ENCODE measurements around the gene ADAMTS19. TPM values are rescaled to one million over a fixed set of nuclear protein-coding genes. Genes with fewer than 3 reads are reported as not detected.

The ADAMTS19 gene
- total and polyA plus RNA-seq, 8 donors, result 0.05 to 18.0 (median 0.87) TPM; not detected in 4

- intact Hi-C loops (cut with DNase I; ENCODE audit: low total_unique reads), result no loop called here
- H3K4me1 ChIP-seq, result no peaks in the 10 kb centered on the region
Observed at GRCh38 chr5:129696636-129697035, 236.5 kb downstream of the ADAMTS19 start.

GRCh38 chr5:129698661-129699060 lies 238.6 kb downstream of the ADAMTS19 start:
- Histone ChIP-seq H3K9me3 (no peaks in the 10 kb centered on the region), H3K4me3 (no peak overlapping the region), H3K36me3 (no peaks in the 10 kb centered on the region), H3K27me3 (no peaks in the 10 kb centered on the region), H3K4me1 (no peaks in the 10 kb centered on the region), H3K27ac (no peak overlapping the region)
- intact Hi-C loops (cut with DNase I; ENCODE audit: low total_unique reads), result no loop called here
- no peak for TF ChIP-seq CTCF (IDR thresholded peaks at IDR 0.05)
- no peak for TF ChIP-seq EP300 (IDR thresholded peaks at IDR 0.05)
- no peak for TF ChIP-seq POLR2AphosphoS5 (IDR thresholded peaks at IDR 0.05)
- TF ChIP-seq POLR2A (IDR thresholded peaks at IDR 0.05), result no peak
- DNase-seq, result no peak

More at GRCh38 chr5:129696636-129697035, 236.5 kb downstream of the ADAMTS19 start:
- no peak for TF ChIP-seq EP300 (IDR thresholded peaks at IDR 0.05)
- no peak for TF ChIP-seq POLR2AphosphoS5 (IDR thresholded peaks at IDR 0.05)
- TF ChIP-seq CTCF (IDR thresholded peaks at IDR 0.05), result no peak
- TF ChIP-seq POLR2A (IDR thresholded peaks at IDR 0.05), result no peak
- H3K27ac ChIP-seq, result no peak overlapping the region
- no peaks in the 10 kb centered on the region for H3K9me3 ChIP-seq
- no peaks in the 10 kb centered on the region for H3K27me3 ChIP-seq
- no peak overlapping the region for H3K4me3 ChIP-seq
- no peaks in the 10 kb centered on the region for H3K36me3 ChIP-seq
- no peak for DNase-seq

DNA sequence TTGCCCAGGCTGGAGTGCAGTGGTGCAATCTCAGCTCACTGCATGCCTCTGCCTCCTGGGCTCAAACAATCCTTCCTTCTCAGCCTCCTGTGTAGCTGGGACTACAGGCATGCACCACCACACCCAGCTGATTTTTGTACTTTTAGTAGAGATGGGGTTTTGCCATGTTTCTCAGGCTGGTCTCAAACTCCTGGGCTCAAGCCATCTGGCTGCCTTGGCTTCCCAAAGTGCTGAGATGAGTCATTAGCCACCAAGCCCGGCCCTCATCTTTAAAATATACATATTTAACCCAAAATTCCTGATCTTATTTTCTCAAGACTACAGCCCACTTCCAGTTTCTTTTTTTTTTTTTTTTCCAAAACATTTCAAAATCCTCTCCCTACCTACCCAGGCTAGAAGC lies 256.1 kb downstream of the ADAMTS19 start:
- H3K9me3 ChIP-seq, result no peaks in the 10 kb centered on the region
- no peak overlapping the region for H3K27ac ChIP-seq
- no peaks in the 10 kb centered on the region for H3K36me3 ChIP-seq
- no peaks in the 10 kb centered on the region for H3K4me1 ChIP-seq
- no peak overlapping the region for H3K4me3 ChIP-seq
- TF ChIP-seq POLR2AphosphoS5 (IDR thresholded peaks at IDR 0.05), result no peak
- TF ChIP-seq CTCF (IDR thresholded peaks at IDR 0.05), result no peak
- TF ChIP-seq EP300 (IDR thresholded peaks at IDR 0.05), result no peak
- TF ChIP-seq POLR2A (IDR thresholded peaks at IDR 0.05), result no peak
- no peak for DNase-seq
- intact Hi-C loops (cut with DNase I; ENCODE audit: low total_unique reads), result no loop called here
- H3K27me3 ChIP-seq, result no peaks in the 10 kb centered on the region
- 20 to 65% (median 53%) methylated on average over 1 of the region's 1 CpG for WGBS, 5 donors

DNA sequence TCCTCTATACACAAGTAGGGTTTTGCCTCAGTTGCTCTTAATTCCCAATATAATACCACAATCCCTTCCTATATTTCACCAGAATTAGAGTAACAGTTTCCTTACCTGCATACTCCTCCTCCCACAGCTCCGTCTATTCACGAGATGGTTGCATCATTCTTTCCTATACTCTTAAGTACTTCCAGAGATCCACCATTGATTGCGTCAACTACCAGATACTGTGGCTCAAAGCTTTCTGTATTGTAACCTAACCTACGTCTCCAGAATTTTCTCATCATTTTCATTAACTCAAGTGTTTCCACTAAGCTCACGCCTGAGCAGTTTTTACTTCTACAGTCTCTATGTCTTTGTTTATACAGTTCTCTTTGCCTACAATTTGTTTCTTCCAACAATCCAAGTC lies 256.6 kb downstream of the ADAMTS19 start:
- no peak for DNase-seq
- no peaks in the 10 kb centered on the region for H3K4me1 ChIP-seq
- no peak overlapping the region for H3K4me3 ChIP-seq
- H3K27me3 ChIP-seq, result no peaks in the 10 kb centered on the region
- no peak overlapping the region for H3K27ac ChIP-seq
- TF ChIP-seq EP300 (IDR thresholded peaks at IDR 0.05), result no peak
- no peak for TF ChIP-seq POLR2AphosphoS5 (IDR thresholded peaks at IDR 0.05)
- TF ChIP-seq POLR2A (IDR thresholded peaks at IDR 0.05), result no peak
- no peak for TF ChIP-seq CTCF (IDR thresholded peaks at IDR 0.05)
- intact Hi-C loops (cut with DNase I; ENCODE audit: low total_unique reads), result no loop called here
- 80 to 90% (median 84%) methylated on average over 5 of the region's 5 CpGs for WGBS, 5 donors
- no peaks in the 10 kb centered on the region for H3K9me3 ChIP-seq
- no peaks in the 10 kb centered on the region for H3K36me3 ChIP-seq
